Sigmoid colon (tissue), 4 donors: Measurements from ENCODE around the gene CNTD1.

Experiments used
- CTCF ChIP-seq, 4 experiments: fragments of 450-650 bp in 3 of 4; fragments of 200-600 bp in 1 of 4; IDR thresholded peaks; one replicate each; pipeline ENCODE4 v1.5.1; 2016 to 2019; ENCODE audit warnings: antibody characterized with exemption in 4 of 4, mild to moderate bottlenecking in 3 of 4, moderate library complexity in 2 of 4
- POLR2A ChIP-seq, 2 donors: fragments of 450-650 bp; IDR thresholded peaks; one replicate each; pipeline ENCODE4 v1.6.1; 2016; ENCODE audit warnings: antibody characterized with exemption in 2 of 2, mild to moderate bottlenecking in 2 of 2, moderate library complexity in 2 of 2
- POLR2AphosphoS5 ChIP-seq, 4 donors: sonication (generic); formaldehyde crosslinking; IDR thresholded peaks; one replicate each; pipeline ENCODE4 v1.6.1; 2017; ENCODE audit warnings: antibody characterized with exemption in 4 of 4

- TF ChIP-seq POLR2AphosphoS5 (IDR thresholded peaks at IDR 0.05), result no peak
- TF ChIP-seq CTCF (IDR thresholded peaks at IDR 0.05), result no peak
- no peak for TF ChIP-seq POLR2A (IDR thresholded peaks at IDR 0.05)
Observed at GRCh38 chr17:42830971-42831370, 32.3 kb downstream of the CNTD1 start.
